GM12878 (cell line): ENCODE measurements around the gene STEAP1B. TPM values are rescaled to one million over a fixed set of nuclear protein-coding genes. Genes with fewer than 3 reads are reported as not detected.

ENCODE experiments used
- ATAC-seq: fragments of 200-7000 bp; cut with Tn5 transposase; 3 replicates; pipeline ENCODE4 v1.9.1; 2020; ENCODE audit warnings: mild to moderate bottlenecking, moderate library complexity
- BruUV-seq: library from RNA; stranded (reverse); fragments of 400-500 nt; replicated peaks from 2 replicates; lab custom pipeline; 2021; lab: Mats Ljungman, UMichigan
- CTCF ChIA-PET: fragments of 300-600 bp; sonication (Branson Sonifier 250); formaldehyde crosslinking; extraction: SDS; loops from one replicate; lab custom pipeline; 2021; ENCODE audit warnings: inconsistent platforms; lab: Yijun Ruan, JAX
- POLR2A ChIA-PET: fragments of 350-600 bp; formaldehyde crosslinking; extraction: SDS; loops from one replicate; lab custom pipeline; 2021; ENCODE audit warnings: inconsistent platforms; lab: Charles Lee
- RAD21 ChIA-PET: fragments of 300-600 bp; sonication (Branson Sonifier 250); formaldehyde crosslinking; loops from one replicate; lab custom pipeline; 2023; ENCODE audit warnings: antibody characterized with exemption; ENCODE audit not compliant: unreplicated experiment; lab: Charles Lee
- SMC1A ChIA-PET: fragments of 300-600 bp; sonication (Branson Sonifier 250); formaldehyde crosslinking; loops from one replicate; lab custom pipeline; 2023; ENCODE audit not compliant: unreplicated experiment, uncharacterized antibody; lab: Charles Lee
- DNase-seq: peaks from one replicate; pipeline ENCODE4 v3.0.0-alpha.2; 2011; ENCODE audit warnings: low read depth, low spot score
- FAIRE-seq: peaks from 3 replicates; lab custom pipeline; 2011; peaks lifted over from hg19 to GRCh38; lab: Jason Lieb, UNC
- H2AFZ ChIP-seq: 2 replicates; pipeline ENCODE4 v1.6.0; 2011; ENCODE audit warnings: low read depth, low read length, control low read depth; ENCODE audit not compliant: control insufficient read depth
- H3K27ac ChIP-seq: 2 replicates; pipeline ENCODE4 v1.5.1; 2011; ENCODE audit warnings: control low read depth; ENCODE audit not compliant: control insufficient read depth, insufficient read depth
- H3K27me3 ChIP-seq, 2 experiments: replicated peaks in 1 of 2; 2 replicates each; pipeline versions ENCODE4 v1.6.0 to v1.6.1; 2011; ENCODE audit warnings: low read length in 1 of 2; ENCODE audit not compliant: control insufficient read depth in 2 of 2, insufficient read depth in 2 of 2
- H3K36me3 ChIP-seq, 2 experiments: 2 replicates each; pipeline ENCODE4 v1.5.1; 2011; ENCODE audit warnings: low read length in 1 of 2; ENCODE audit not compliant: control insufficient read depth in 2 of 2, insufficient read depth in 2 of 2
- H3K4me1 ChIP-seq: 2 replicates; pipeline ENCODE4 v1.6.1; 2011; ENCODE audit warnings: mild to moderate bottlenecking, low read length, moderate library complexity, mixed read lengths; ENCODE audit not compliant: control insufficient read depth, insufficient read depth
- H3K4me2 ChIP-seq: 2 replicates; pipeline ENCODE4 v1.6.0; 2011; ENCODE audit warnings: control low read depth; ENCODE audit not compliant: control insufficient read depth, insufficient read depth
- H3K4me3 ChIP-seq: fragments of 200-600 bp; sonication (generic); 2 replicates; pipeline ENCODE4 v1.5.1; 2016
- H3K79me2 ChIP-seq: 2 replicates; pipeline ENCODE4 v1.6.0; 2011; ENCODE audit warnings: low read length; ENCODE audit not compliant: control insufficient read depth, insufficient read depth
- H3K9ac ChIP-seq: 2 replicates; pipeline ENCODE4 v1.8.0; 2011; ENCODE audit warnings: low read length, control low read depth, mixed read lengths; ENCODE audit not compliant: control insufficient read depth, insufficient read depth
- H3K9me3 ChIP-seq: replicated peaks from 3 replicates; pipeline ENCODE4 v1.5.1; 2011; ENCODE audit warnings: mild to moderate bottlenecking, low read length; ENCODE audit not compliant: control insufficient read depth, insufficient read depth
- H4K20me1 ChIP-seq: 2 replicates; pipeline ENCODE4 v1.6.0; 2011; ENCODE audit not compliant: control insufficient read depth, insufficient read depth
- BCL11A ChIP-seq: IDR thresholded peaks from 2 replicates; pipeline ENCODE4 v1.6.1; 2011; ENCODE audit warnings: low read depth, low read length
- CHD2 ChIP-seq: IDR thresholded peaks from 2 replicates; pipeline ENCODE4 v1.6.1; 2011; ENCODE audit warnings: low read depth, low read length, improper control_type of control experiment, borderline replicate concordance
- ESRRA ChIP-seq: IDR thresholded peaks from 2 replicates; pipeline ENCODE4 v1.6.1; 2012; ENCODE audit warnings: mild to moderate bottlenecking, low read length, improper control_type of control experiment
- JUND ChIP-seq: IDR thresholded peaks from 2 replicates; pipeline ENCODE4 v1.6.1; 2012; ENCODE audit warnings: low read depth, mild to moderate bottlenecking, low read length, improper control_type of control experiment, moderate library complexity
- MTA2 ChIP-seq: fragments of 450-650 bp; IDR thresholded peaks from 2 replicates; pipeline ENCODE4 v1.6.1; 2016; ENCODE audit warnings: low read depth, mild to moderate bottlenecking, moderate library complexity
- RUNX3 ChIP-seq: IDR thresholded peaks from 2 replicates; pipeline ENCODE4 v1.6.1; 2012; ENCODE audit warnings: low read length, inconsistent platforms
- SMC3 ChIP-seq: IDR thresholded peaks from 2 replicates; pipeline ENCODE4 v1.6.1; 2011; ENCODE audit warnings: low read length, improper control_type of control experiment, borderline replicate concordance
- USF1 ChIP-seq: IDR thresholded peaks from 2 replicates; pipeline ENCODE4 v1.6.1; 2011; ENCODE audit warnings: borderline replicate concordance, low read depth, mild to moderate bottlenecking, moderate library complexity, mixed read lengths, low read length; ENCODE audit not compliant: insufficient read depth; ENCODE audit errors: extremely low read length
- YY1 ChIP-seq: IDR thresholded peaks from 2 replicates; pipeline ENCODE4 v1.6.1; 2011; ENCODE audit warnings: low read depth, mild to moderate bottlenecking, low read length
- whole genome bisulfite sequencing: methylation state at CpG from one replicate; pipeline ENCODE4 v1.1.6; 2016; ENCODE audit warnings: low lambda C conversion rate; ENCODE audit not compliant: insufficient replicate concordance, insufficient coverage; ENCODE audit errors: missing lambda C conversion rate; 5-methylcytosine and 5-hydroxymethylcytosine counted together
- in situ Hi-C: fragments of 300-500 bp; cut with MboI; formaldehyde crosslinking; loops from 9 replicates; pipeline ENCODE4 v1.14.3; 2018; ENCODE audit warnings: mixed read lengths
- intact Hi-C: fragments of 100-400 bp; cut with micrococcal nuclease; formaldehyde crosslinking; loops from one replicate; pipeline ENCODE4 v1.14.2; 2022; ENCODE audit not compliant: unreplicated experiment
- polyA plus RNA-seq, 11 experiments: library from polyadenylated mRNA; depleted of rRNA in 4 of 11; unstranded in 6 of 11; stranded (reverse) in 5 of 11; fragments of >200 nt; fragmentation: Nextera tagmentation in 4 of 11; fragmentation: Illumina TruSeq in 1 of 11; extraction: Ambion mirVana in 4 of 11; extraction: Trizol in 1 of 11; gene quantifications; 1 replicate in 1 of 11; 2 replicates in 10 of 11; pipeline versions ENCODE4 v1.2.1 to v1.2.3, GENCODE V29; 2011 to 2016; ENCODE audit warnings: inconsistent platforms in 2 of 11, missing spikeins in 2 of 11, low read depth in 1 of 11
- total RNA-seq, 4 experiments: library from RNA; depleted of rRNA in 3 of 4; stranded (reverse); fragments of >200 nt in 3 of 4; fragmentation: Illumina TruSeq in 1 of 4; extraction: Trizol in 1 of 4; gene quantifications; 2 replicates each; pipeline versions ENCODE4 v1.2.1 to v1.2.3, GENCODE V29; 2013 to 2021

Gene STEAP1B
- total and polyA plus RNA-seq, 10 of the 15 experiments (the other 5 are each of a cell fraction or from before 2014, with no cell fraction given), result 0.14 TPM; not detected in 9

GRCh38 chr7:22457471-22457870, 42.5 kb downstream of the STEAP1B start:
- Histone ChIP-seq H3K79me2 (no peaks in the 10 kb centered on the region), H3K36me3 (no peaks in the 10 kb centered on the region), H3K4me3 (no peak overlapping the region), H3K27me3 (no peaks in the 10 kb centered on the region; a peak in 1 of 4 replicates), H3K27ac (no peak overlapping the region), H3K9ac (no peak overlapping the region), H2AFZ (no peak overlapping the region), H4K20me1 (no peaks in the 10 kb centered on the region), H3K9me3 (no peaks in the 10 kb centered on the region), H3K4me2 (no peak overlapping the region), H3K4me1 (no peaks in the 10 kb centered on the region)
- ATAC-seq, result no peak
- no peak for DNase-seq
- POLR2A ChIA-PET, result interaction anchor here (1.0 kb wide), 1 partner anchor 155 kb away, joined by 6 read pairs; no protein-coding TSS in a partner anchor
- RAD21 ChIA-PET, result no interaction called here
- no peak for FAIRE-seq
- intact Hi-C loops, result no loop called here
- in situ Hi-C loops, result no loop called here
- CTCF ChIA-PET, result interaction anchor here (3.1 kb wide), 1 partner anchor 347 kb away, joined by 24 read pairs; no protein-coding TSS in a partner anchor
- WGBS, result 0% methylated on average over 1 of the region's 1 CpG
- BruUV-seq, result no TSS peak
- SMC1A ChIA-PET, result interaction anchor here (0.7 to 2.4 kb wide), 3 partner anchors 342 to 352 kb away, joined by 3 to 16 read pairs (median 5); no protein-coding TSS in a partner anchor
- TF ChIP-seq ESRRA (no peak), RUNX3 (no peak), YY1 (no peak), JUND (no peak), SMC3 (no peak), BCL11A (no peak), MTA2 (no peak), USF1 (no peak), CHD2 (no peak)
